HG03045 (cell line): Measurements from ENCODE around the gene VWA8.

Experiments
- ATAC-seq: cut with Tn5 transposase; IDR thresholded peaks from one replicate; pipeline ENCODE4 v1.9.1; 2021; ENCODE audit warnings: mild to moderate bottlenecking, moderate library complexity; ENCODE audit not compliant: unreplicated experiment

VWA8 gene

GRCh38 chr13:41565216-41565615 is 395.7 kb downstream of the VWA8 start:
- ATAC-seq: no peak

- no peak for ATAC-seq
Measured at GRCh38 chr13:41563984-41564365, 396.9 kb downstream of the VWA8 start.

GRCh38 chr13:41563341-41563983 is 397.4 kb downstream of the VWA8 start:
- ATAC-seq: no peak

GRCh38 chr13:41562541-41563178 is 398.2 kb downstream of the VWA8 start:
- ATAC-seq: no peak

GRCh38 chr13:41562083-41562482 is 398.8 kb downstream of the VWA8 start:
- ATAC-seq: no peak

- ATAC-seq: no peak
Measured at GRCh38 chr13:41561170-41561569, 399.7 kb downstream of the VWA8 start.

- ATAC-seq: no peak
Measured at GRCh38 chr13:41558781-41559560, 401.9 kb downstream of the VWA8 start.

- no peak for ATAC-seq
Measured at GRCh38 chr13:41557719-41558118, 403.2 kb downstream of the VWA8 start.

- peak; percentile 92 for ATAC-seq
Measured at GRCh38 chr13:41554626-41555386, 406.1 kb downstream of the VWA8 start.

- ATAC-seq: peak; percentile 14
Measured at GRCh38 chr13:41554180-41554579, 406.7 kb downstream of the VWA8 start.

GRCh38 chr13:41552031-41552430 is 408.9 kb downstream of the VWA8 start:
- no peak for ATAC-seq

GRCh38 chr13:41550276-41550675 is 410.6 kb downstream of the VWA8 start:
- ATAC-seq: no peak

- no peak for ATAC-seq
Measured at GRCh38 chr13:41549491-41549890, 411.4 kb downstream of the VWA8 start.

GRCh38 chr13:41548910-41549309 is 412.0 kb downstream of the VWA8 start:
- ATAC-seq: no peak

- no peak for ATAC-seq
Measured at GRCh38 chr13:41548031-41548430, 412.9 kb downstream of the VWA8 start.

- ATAC-seq: no peak
Measured at GRCh38 chr13:41547251-41548000, 413.5 kb downstream of the VWA8 start.

- no peak for ATAC-seq
Measured at GRCh38 chr13:41546372-41547190, 414.3 kb downstream of the VWA8 start.

GRCh38 chr13:41545432-41545707 is 415.5 kb downstream of the VWA8 start:
- ATAC-seq: no peak

GRCh38 chr13:41543664-41544300 is 417.1 kb downstream of the VWA8 start:
- ATAC-seq: no peak
